Sigmoid colon (tissue), 7 donors: ENCODE data around the gene ANKRD44. TPM values are rescaled to one million over a fixed set of nuclear protein-coding genes. Genes with fewer than 3 reads are reported as not detected.

Source experiments
- DNase-seq: peaks from one replicate; pipeline ENCODE4 v3.0.0-alpha.2; 2019
- H3K27ac ChIP-seq, 4 donors: fragments of 200-600 bp; sonication (generic); one replicate each; pipeline ENCODE4 v1.5.1; 2016 to 2019; ENCODE audit warnings: mild to moderate bottlenecking in 1 of 4
- H3K27me3 ChIP-seq, 3 donors: fragments of 200-600 bp; sonication (generic); one replicate each; pipeline ENCODE4 v1.5.1; 2019; ENCODE audit warnings: mild to moderate bottlenecking in 1 of 3
- H3K36me3 ChIP-seq, 4 donors: fragments of 200-600 bp; sonication (generic); one replicate each; pipeline ENCODE4 v1.5.1; 2016 to 2019
- H3K4me1 ChIP-seq, 4 donors: fragments of 200-600 bp; sonication (generic); one replicate each; pipeline ENCODE4 v1.5.1; 2017 to 2019
- H3K4me3 ChIP-seq, 4 donors: fragments of 200-600 bp; sonication (generic); one replicate each; pipeline ENCODE4 v1.5.1; 2017 to 2019; ENCODE audit warnings: mild to moderate bottlenecking in 2 of 4, moderate library complexity in 1 of 4
- H3K9me3 ChIP-seq, 4 donors: fragments of 200-600 bp in 3 of 4; sonication (generic) in 3 of 4; one replicate each; pipeline versions ENCODE4 v1.5.1 to v1.6.1; 2013 to 2019
- CTCF ChIP-seq, 4 experiments: fragments of 450-650 bp in 3 of 4; fragments of 200-600 bp in 1 of 4; IDR thresholded peaks; one replicate each; pipeline ENCODE4 v1.5.1; 2016 to 2019; ENCODE audit warnings: antibody characterized with exemption in 4 of 4, mild to moderate bottlenecking in 3 of 4, moderate library complexity in 2 of 4
- EP300 ChIP-seq, 4 donors: sonication (generic); formaldehyde crosslinking; IDR thresholded peaks; one replicate each; pipeline ENCODE4 v1.6.1; 2017; ENCODE audit warnings: antibody characterized with exemption in 4 of 4
- POLR2A ChIP-seq, 2 donors: fragments of 450-650 bp; IDR thresholded peaks; one replicate each; pipeline ENCODE4 v1.6.1; 2016; ENCODE audit warnings: antibody characterized with exemption in 2 of 2, mild to moderate bottlenecking in 2 of 2, moderate library complexity in 2 of 2
- POLR2AphosphoS5 ChIP-seq, 4 donors: sonication (generic); formaldehyde crosslinking; IDR thresholded peaks; one replicate each; pipeline ENCODE4 v1.6.1; 2017; ENCODE audit warnings: antibody characterized with exemption in 4 of 4
- WGBS, 2 donors: extraction: QIAGEN DNeasy Blood & Tissue Kit; methylation state at CpG; one replicate each; pipeline ENCODE4 v1.1.7; 2013; 5-methylcytosine and 5-hydroxymethylcytosine counted together
- intact Hi-C: fragments of 100-400 bp; cut with DNase I; formaldehyde crosslinking; loops from one replicate; pipeline ENCODE4 v1.15.1; 2023
- polyA plus RNA-seq, 3 donors: library from polyadenylated mRNA; stranded (reverse); fragments of 200-250 nt; gene quantifications; one replicate each; pipeline ENCODE4 v1.2.3, GENCODE V29; 2013
- total RNA-seq, 4 donors: library from RNA; depleted of rRNA; stranded (reverse); fragments of >200 nt; gene quantifications; one replicate each; pipeline ENCODE4 v1.1.0, GENCODE V29; 2016
- donor health status: healthy with polysubstance abuse.
- donor health status: Bipolar disorder and iron deficiency.
- donor health status: healthy.

The ANKRD44 gene
- total and polyA plus RNA-seq, 7 donors = 1.2 to 41.1 (median 34.2) TPM

GRCh38 chr2:197152451-197153228 lies 157.9 kb downstream of the ANKRD44 start:
- TF ChIP-seq EP300 (IDR thresholded peaks at IDR 0.05) (no peak), POLR2AphosphoS5 (IDR thresholded peaks at IDR 0.05) (no peak), POLR2A (IDR thresholded peaks at IDR 0.05) (no peak), CTCF (IDR thresholded peaks at IDR 0.05) (no peak)
- peak overlapping the region in 2 of 4 donors; percentile 30 to 34 for H3K27ac ChIP-seq
- no peaks in the 10 kb centered on the region for H3K9me3 ChIP-seq
- DNase-seq = no peak
- H3K36me3 ChIP-seq = no peaks in the 10 kb centered on the region
- no peak overlapping the region for H3K4me3 ChIP-seq
- intact Hi-C loops = no loop called here
- peaks cover 0 to 13% (median under 1%) of the 10 kb centered on the region in 4 donors for H3K4me1 ChIP-seq
- 51 to 85% methylated on average over 7 of the region's 7 CpGs for WGBS, 2 donors
- no peaks in the 10 kb centered on the region for H3K27me3 ChIP-seq

- H3K27me3 ChIP-seq = no peaks in the 10 kb centered on the region
- H3K36me3 ChIP-seq = no peaks in the 10 kb centered on the region
- 83 to 88% methylated on average over 4 of the region's 4 CpGs for WGBS, 2 donors
- intact Hi-C loops = no loop called here
- peaks cover 0 to 17% (median 2%) of the 10 kb centered on the region in 4 donors for H3K4me1 ChIP-seq
- DNase-seq = no peak
- H3K4me3 ChIP-seq = no peak overlapping the region
- no peaks in the 10 kb centered on the region for H3K9me3 ChIP-seq
- TF ChIP-seq POLR2A (IDR thresholded peaks at IDR 0.05) (no peak), CTCF (IDR thresholded peaks at IDR 0.05) (no peak), EP300 (IDR thresholded peaks at IDR 0.05) (no peak), POLR2AphosphoS5 (IDR thresholded peaks at IDR 0.05) (no peak)
- H3K27ac ChIP-seq = no peak overlapping the region
Measured at GRCh38 chr2:197149546-197149945, 161.0 kb downstream of the ANKRD44 start.

GRCh38 chr2:197148401-197148800 lies 162.2 kb downstream of the ANKRD44 start:
- H3K36me3 ChIP-seq = no peaks in the 10 kb centered on the region
- TF ChIP-seq EP300 (IDR thresholded peaks at IDR 0.05) (no peak), POLR2A (IDR thresholded peaks at IDR 0.05) (no peak), CTCF (IDR thresholded peaks at IDR 0.05) (no peak)
- peaks cover 0 to 13% (median 2%) of the 10 kb centered on the region in 4 donors for H3K4me1 ChIP-seq
- no peaks in the 10 kb centered on the region for H3K27me3 ChIP-seq
- no peak overlapping the region for H3K4me3 ChIP-seq
- no peaks in the 10 kb centered on the region for H3K9me3 ChIP-seq
- 83 to 90% methylated on average over 1 of the region's 1 CpG for WGBS, 2 donors
- no peak overlapping the region for H3K27ac ChIP-seq
- intact Hi-C loops = no loop called here
- DNase-seq = no peak

- WGBS, 2 donors = 21 to 69% methylated on average over 4 of the region's 4 CpGs
- TF ChIP-seq POLR2AphosphoS5 (IDR thresholded peaks at IDR 0.05) (no peak), POLR2A (IDR thresholded peaks at IDR 0.05) (no peak), CTCF (IDR thresholded peaks at IDR 0.05) (no peak), EP300 (IDR thresholded peaks at IDR 0.05) (no peak)
Measured at GRCh38 chr2:197147942-197148341, 162.6 kb downstream of the ANKRD44 start.

More at GRCh38 chr2:197147942-197148341, 162.6 kb downstream of the ANKRD44 start:
- H3K4me3 ChIP-seq = no peak overlapping the region
- no peaks in the 10 kb centered on the region for H3K9me3 ChIP-seq
- intact Hi-C loops = no loop called here
- no peak overlapping the region for H3K27ac ChIP-seq
- no peak for DNase-seq
- H3K4me1 ChIP-seq = peaks cover 0 to 10% (median 2%) of the 10 kb centered on the region in 4 donors
- H3K36me3 ChIP-seq = no peaks in the 10 kb centered on the region
- no peaks in the 10 kb centered on the region for H3K27me3 ChIP-seq
